Subcutaneous abdominal adipose tissue (tissue), 5 donors: ENCODE measurements around the gene BMPR1A.

Source experiments
- H3K27ac ChIP-seq: one replicate; pipeline ENCODE4 v1.7.0; 2013; ENCODE audit warnings: low read depth, mild to moderate bottlenecking, inconsistent platforms, low read length, moderate library complexity
- H3K27me3 ChIP-seq, 5 donors: one replicate each; pipeline ENCODE4 v1.7.0; 2013; ENCODE audit warnings: low read length in 5 of 5, inconsistent platforms in 1 of 5; ENCODE audit not compliant: control insufficient read depth in 5 of 5, insufficient read depth in 4 of 5
- H3K36me3 ChIP-seq, 5 donors: one replicate each; pipeline ENCODE4 v1.7.0; 2013; ENCODE audit warnings: low read length in 5 of 5; ENCODE audit not compliant: control insufficient read depth in 5 of 5, insufficient read depth in 5 of 5
- H3K4me1 ChIP-seq, 5 donors: one replicate each; pipeline ENCODE4 v1.7.0; 2013; ENCODE audit warnings: low read length in 5 of 5, mild to moderate bottlenecking in 3 of 5, moderate library complexity in 1 of 5; ENCODE audit not compliant: control insufficient read depth in 5 of 5, insufficient read depth in 5 of 5
- H3K4me3 ChIP-seq, 5 donors: one replicate each; pipeline ENCODE4 v1.7.0; 2013; ENCODE audit warnings: low read length in 5 of 5, low read depth in 1 of 5
- H3K9ac ChIP-seq, 5 donors: one replicate each; pipeline ENCODE4 v1.7.0; 2013; ENCODE audit warnings: low read length in 5 of 5, mild to moderate bottlenecking in 4 of 5, moderate library complexity in 3 of 5
- H3K9me3 ChIP-seq, 5 donors: one replicate each; pipeline ENCODE4 v1.7.0; 2013; ENCODE audit warnings: low read length in 5 of 5; ENCODE audit not compliant: control insufficient read depth in 5 of 5
- donor health status: healthy.
- donor health status: healthy.
- donor health status: healthy.
- donor health status: healthy.
- donor health status: healthy.

The BMPR1A gene

GRCh38 chr10:86968271-86968993, 212.0 kb downstream of the BMPR1A start, which contains the start of gene ADIRF:
Gene ADIRF, plus strand, starts transcription at chr10:86968482. Its CDS starts 63 bp downstream, at chr10:86968545.
- H3K27ac ChIP-seq = peak within 1 kb of the TSS; percentile 99
- H3K9me3 ChIP-seq = no peaks in the 10 kb centered on the region
- H3K9ac ChIP-seq = peak within 1 kb of the TSS; percentile 88 to 96 (median 92)
- peaks cover 0 to 8% (median under 1%) of the 10 kb centered on the region in 5 donors for H3K36me3 ChIP-seq
- H3K4me3 ChIP-seq = peak within 1 kb of the TSS; percentile 88 to 98 (median 91)
- H3K27me3 ChIP-seq = no peaks in the 10 kb centered on the region
- peaks cover 14 to 78% (median 65%) of the 10 kb centered on the region in 5 donors for H3K4me1 ChIP-seq

- Histone ChIP-seq H3K36me3 (peaks cover 0 to 8% (median under 1%) of the 10 kb centered on the region in 5 donors), H3K9ac (peak overlapping the region; percentile 88 to 96 (median 92)), H3K4me1 (peaks cover 14 to 73% (median 65%) of the 10 kb centered on the region in 5 donors), H3K27me3 (no peaks in the 10 kb centered on the region), H3K9me3 (no peaks in the 10 kb centered on the region), H3K4me3 (peak overlapping the region; percentile 88 to 98 (median 91)), H3K27ac (peak overlapping the region; percentile 99)
These were observed 212.6 kb downstream of the BMPR1A start for GRCh38 chr10:86968994-86969355.

DNA sequence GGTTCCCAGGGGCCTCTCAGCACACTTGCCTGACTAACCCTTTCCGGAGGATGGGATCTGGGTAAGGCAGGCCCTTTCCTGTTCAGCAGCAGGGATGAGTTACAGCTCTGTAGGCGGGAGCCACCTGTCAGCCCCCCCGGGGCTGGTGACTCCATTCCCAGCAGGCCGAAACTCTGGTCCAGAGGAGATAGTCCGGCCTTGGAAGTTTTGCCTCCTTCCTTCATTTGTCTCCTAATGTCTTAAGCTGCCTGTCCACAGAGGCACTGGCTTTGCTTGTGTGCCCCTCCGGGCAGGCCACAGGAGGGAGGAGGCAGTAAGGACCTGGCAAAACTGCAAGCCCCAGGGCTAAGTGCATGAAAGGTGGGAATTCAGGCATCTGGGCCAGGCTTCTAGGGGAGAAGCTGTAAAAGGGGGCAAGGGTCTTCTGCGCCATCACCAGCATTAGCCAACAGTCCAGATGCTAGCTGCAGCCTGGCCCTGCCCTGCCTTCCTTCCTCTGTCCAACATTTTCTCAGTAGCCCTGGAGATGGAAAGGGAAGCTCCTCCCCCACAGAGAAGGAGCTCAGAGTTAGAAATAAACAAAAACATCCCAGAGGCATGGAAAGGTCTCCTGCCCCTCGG, 213.1 kb downstream of the BMPR1A start:
- Histone ChIP-seq H3K4me3 (peak overlapping the region; percentile 88 to 98 (median 91)), H3K27me3 (no peaks in the 10 kb centered on the region), H3K4me1 (peaks cover 14 to 72% (median 65%) of the 10 kb centered on the region in 5 donors), H3K9me3 (no peaks in the 10 kb centered on the region), H3K36me3 (peaks cover 0 to 11% (median 2%) of the 10 kb centered on the region in 5 donors), H3K9ac (peak overlapping the region; percentile 88 to 96 (median 92)), H3K27ac (peak overlapping the region; percentile 99)

- Histone ChIP-seq H3K27ac (peak overlapping the region; percentile 99), H3K9ac (peak overlapping the region; percentile 88 to 96 (median 92)), H3K4me1 (peaks cover 14 to 71% (median 65%) of the 10 kb centered on the region in 5 donors), H3K9me3 (no peaks in the 10 kb centered on the region), H3K4me3 (peak overlapping the region; percentile 88 to 98 (median 91)), H3K36me3 (peaks cover 0 to 11% (median 2%) of the 10 kb centered on the region in 5 donors), H3K27me3 (no peaks in the 10 kb centered on the region)
These were observed 214.0 kb downstream of the BMPR1A start for GRCh38 chr10:86970162-86970981.

DNA sequence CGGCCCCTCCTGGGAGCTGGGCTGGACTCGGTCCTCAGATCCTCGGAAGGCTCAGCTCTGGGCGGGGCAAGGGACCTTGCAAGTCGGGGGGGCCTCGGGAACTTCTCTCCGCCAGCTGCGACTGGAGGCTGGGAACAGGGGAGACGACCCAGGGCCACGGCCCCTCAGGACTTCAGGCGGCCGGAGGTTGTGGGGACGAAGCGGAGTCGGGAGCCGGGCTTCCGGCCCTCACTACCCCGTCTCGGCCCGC, 214.5 kb downstream of the BMPR1A start:
- Histone ChIP-seq H3K4me3 (peak overlapping the region in 4 of 5 donors; percentile 88 to 91 (median 90)), H3K9me3 (no peaks in the 10 kb centered on the region), H3K36me3 (peaks cover 0 to 11% (median 2%) of the 10 kb centered on the region in 5 donors), H3K27ac (peak overlapping the region; percentile 99), H3K27me3 (no peaks in the 10 kb centered on the region), H3K9ac (peak overlapping the region; percentile 88 to 96 (median 92)), H3K4me1 (peaks cover 14 to 65% (median 61%) of the 10 kb centered on the region in 5 donors)

DNA sequence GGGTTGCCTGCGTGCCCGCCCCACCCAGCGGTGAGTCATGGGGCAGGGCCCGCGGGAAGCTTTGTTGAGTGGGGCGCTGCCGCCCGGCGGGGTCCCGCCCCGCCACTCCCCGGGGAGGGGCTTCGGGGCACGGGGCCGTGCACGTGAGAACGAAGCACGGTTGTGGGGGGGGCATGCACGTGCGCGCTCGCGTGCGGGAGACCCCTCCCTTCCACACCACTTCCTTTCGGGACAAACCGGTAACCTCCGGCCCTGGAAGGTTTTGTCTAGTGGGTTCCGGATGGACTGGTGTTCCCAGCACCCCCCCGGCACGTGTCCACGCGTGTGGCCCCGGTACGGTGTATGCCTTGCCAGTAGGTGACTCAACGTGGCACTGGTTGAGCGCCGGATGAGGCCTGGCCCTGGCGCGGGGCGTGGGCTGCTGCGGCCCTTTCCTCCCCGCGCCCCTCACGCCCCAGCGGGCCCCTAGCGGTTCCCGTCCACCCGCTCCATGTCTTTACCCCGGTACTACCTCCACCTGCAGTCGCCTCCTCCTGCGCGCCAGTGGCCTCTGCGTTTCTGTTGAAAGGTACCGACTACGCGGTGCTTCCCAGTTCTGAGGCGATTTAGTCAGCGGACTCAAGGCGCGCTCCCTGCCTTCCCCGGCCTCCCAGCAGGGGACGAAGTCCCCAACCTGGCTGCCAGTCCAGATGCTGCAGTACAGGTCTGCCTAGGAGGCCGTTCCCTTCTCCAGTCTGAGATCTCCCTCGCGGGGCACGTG, 215.0 kb downstream of the BMPR1A start:
- no peaks in the 10 kb centered on the region for H3K27me3 ChIP-seq
- peak overlapping the region; percentile 99 for H3K27ac ChIP-seq
- peak overlapping the region in 4 of 5 donors; percentile 88 to 96 (median 92) for H3K9ac ChIP-seq
- H3K4me3 ChIP-seq = peak overlapping the region; percentile 59 to 91 (median 90)
- H3K9me3 ChIP-seq = no peaks in the 10 kb centered on the region
- peaks cover 13 to 60% (median 56%) of the 10 kb centered on the region in 5 donors for H3K4me1 ChIP-seq
- H3K36me3 ChIP-seq = peaks cover 0 to 11% (median 2%) of the 10 kb centered on the region in 5 donors

DNA sequence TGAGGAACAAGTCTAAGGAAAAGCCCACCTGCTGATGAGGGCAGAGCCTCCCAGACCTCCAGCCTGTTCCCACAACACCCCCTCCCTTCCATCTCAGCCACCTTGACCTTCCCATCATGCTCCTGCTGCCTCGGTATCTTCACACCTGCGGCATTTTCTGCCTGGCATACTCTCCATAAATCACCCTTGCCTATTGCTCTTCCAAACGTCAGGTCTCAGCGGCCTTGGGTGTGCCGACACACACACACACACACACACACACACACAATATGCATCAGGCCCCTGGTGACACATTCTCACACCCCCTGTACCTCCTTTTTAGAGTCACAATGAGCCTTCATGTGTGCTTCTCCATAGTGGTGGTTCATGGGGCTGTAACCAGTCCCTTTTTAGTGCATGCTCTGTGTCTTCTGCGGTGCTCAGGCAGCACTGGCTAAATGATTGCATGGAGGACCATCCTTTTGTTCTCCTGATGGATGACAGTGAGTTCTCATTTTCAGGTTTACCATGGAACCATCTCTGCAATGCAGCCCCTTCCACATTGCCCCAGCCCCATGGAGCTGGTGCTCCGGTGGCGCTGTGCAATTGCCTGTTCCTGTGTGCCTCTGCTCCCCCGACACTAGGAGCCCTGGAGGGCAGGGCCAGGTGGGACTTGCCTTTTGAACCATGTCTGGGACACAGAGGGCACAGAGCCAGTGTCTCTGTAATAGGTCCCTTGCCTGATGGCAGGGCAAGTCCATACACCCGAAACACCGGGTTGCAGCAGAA, 216.4 kb downstream of the BMPR1A start:
- peak overlapping the region; percentile 99 for H3K27ac ChIP-seq
- no peak overlapping the region for H3K4me3 ChIP-seq
- H3K9me3 ChIP-seq = no peaks in the 10 kb centered on the region
- peaks cover 2 to 50% (median 46%) of the 10 kb centered on the region in 5 donors for H3K4me1 ChIP-seq
- H3K36me3 ChIP-seq = peaks cover 0 to 11% (median 2%) of the 10 kb centered on the region in 5 donors
- no peaks in the 10 kb centered on the region for H3K27me3 ChIP-seq
- no peak overlapping the region for H3K9ac ChIP-seq

GRCh38 chr10:86974484-86974883, 218.1 kb downstream of the BMPR1A start:
- no peak overlapping the region for H3K4me3 ChIP-seq
- peak overlapping the region; percentile 17 for H3K27ac ChIP-seq
- H3K4me1 ChIP-seq = peaks cover 3 to 45% (median 36%) of the 10 kb centered on the region in 5 donors

More at GRCh38 chr10:86974484-86974883, 218.1 kb downstream of the BMPR1A start:
- Histone ChIP-seq H3K36me3 (peaks cover 0 to 11% (median 2%) of the 10 kb centered on the region in 5 donors), H3K9me3 (no peaks in the 10 kb centered on the region), H3K9ac (peak overlapping the region in 1 of 5 donors; percentile 17), H3K27me3 (no peaks in the 10 kb centered on the region)
